T-helper 2 cell treated with Interferon-gamma antibody and Interleukin-4, amounts not matched to agents 5 μg/mL and 100 μg/mL, for 36 hours (primary cell): Measurements from ENCODE around the gene NF1.

Experiments used
- DNase-seq: peaks from one replicate; pipeline ENCODE4 v3.0.0; 2021; ENCODE audit warnings: low spot score
- H3K27ac Mint-ChIP-seq: one replicate; pipeline ENCODE4 v1.8.0; 2021; ENCODE audit warnings: mild to moderate bottlenecking, mixed read lengths
- H3K27me3 Mint-ChIP-seq: one replicate; pipeline ENCODE4 v1.8.0; 2021; ENCODE audit warnings: low read depth, mixed read lengths
- H3K36me3 Mint-ChIP-seq: one replicate; pipeline ENCODE4 v1.8.0; 2021; ENCODE audit warnings: low read depth, mixed read lengths
- H3K4me1 Mint-ChIP-seq: one replicate; pipeline ENCODE4 v1.8.0; 2021; ENCODE audit warnings: low read depth, mixed read lengths
- H3K4me3 Mint-ChIP-seq: one replicate; pipeline ENCODE4 v1.8.0; 2022; ENCODE audit warnings: mild to moderate bottlenecking, moderate library complexity, mixed read lengths
- H3K9me3 Mint-ChIP-seq: one replicate; pipeline ENCODE4 v1.8.0; 2021; ENCODE audit warnings: mixed read lengths

Gene NF1

DNA sequence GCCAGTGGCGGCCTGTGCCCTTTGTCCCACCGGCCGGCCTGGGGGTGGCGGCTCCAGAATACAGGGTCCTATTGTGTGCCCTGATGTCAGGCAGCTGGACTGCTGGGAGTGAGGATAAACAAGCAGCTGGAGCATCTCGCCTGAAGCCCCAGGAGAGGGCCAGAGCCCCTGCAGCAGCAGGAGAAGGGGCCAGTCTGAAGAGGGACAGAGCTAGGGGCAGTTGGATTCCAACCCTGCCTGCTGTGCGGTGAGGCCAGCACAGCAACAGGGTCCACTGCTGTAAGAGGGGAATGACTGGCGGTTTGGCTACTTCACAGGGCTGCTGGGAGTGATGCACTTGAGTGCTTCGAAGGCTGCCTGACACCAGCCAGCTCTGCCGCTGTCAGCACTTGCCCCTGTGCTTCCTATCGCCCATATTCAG lies 321.7 kb downstream of the NF1 start:
- Mint-ChIP-seq H3K4me3 (no peak overlapping the region), H3K4me1 (no peaks in the 10 kb centered on the region), H3K9me3 (no peaks in the 10 kb centered on the region), H3K27me3 (no peaks in the 10 kb centered on the region), H3K36me3 (no peaks in the 10 kb centered on the region), H3K27ac (no peak overlapping the region)
- DNase-seq = no peak

DNA sequence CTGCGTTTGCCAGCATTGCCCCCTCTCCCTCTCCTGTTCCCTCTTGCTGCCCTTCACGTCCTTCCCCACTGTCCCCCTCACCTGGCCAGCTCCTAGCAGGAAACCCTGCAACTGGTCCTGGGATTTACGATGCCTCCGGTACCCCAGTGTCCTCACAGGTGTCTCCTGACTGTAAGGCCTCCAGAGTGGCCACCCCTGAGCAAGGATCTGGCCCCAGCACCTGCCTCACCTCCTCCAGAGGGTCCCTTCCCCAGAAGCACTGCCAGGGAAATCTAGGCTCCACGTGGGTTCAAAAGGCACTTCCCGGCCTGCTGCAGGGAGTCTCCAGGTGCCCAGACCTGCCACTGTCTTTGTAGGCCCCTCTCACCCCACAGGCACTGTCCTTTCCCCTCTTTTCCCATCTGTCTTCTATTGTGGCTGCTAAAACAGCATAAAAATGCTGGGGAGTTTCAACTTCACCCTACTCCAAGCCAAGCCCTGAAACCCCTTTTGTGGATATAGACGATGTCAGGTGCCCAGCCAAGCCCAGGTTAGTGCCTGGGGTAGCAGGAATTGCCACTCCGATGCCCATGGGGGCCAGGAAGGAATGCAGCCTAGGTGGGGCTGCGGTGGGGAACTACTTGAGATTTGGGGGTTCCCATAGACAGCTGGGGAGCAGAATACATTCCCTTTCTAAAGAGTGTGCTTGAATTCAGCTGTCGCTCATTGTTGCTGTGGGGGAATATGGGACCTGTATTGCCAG lies 322.4 kb downstream of the NF1 start:
- Mint-ChIP-seq H3K27me3 (no peaks in the 10 kb centered on the region), H3K36me3 (no peaks in the 10 kb centered on the region), H3K9me3 (no peaks in the 10 kb centered on the region), H3K4me1 (no peaks in the 10 kb centered on the region), H3K4me3 (no peak overlapping the region), H3K27ac (no peak overlapping the region)
- no peak for DNase-seq

DNA sequence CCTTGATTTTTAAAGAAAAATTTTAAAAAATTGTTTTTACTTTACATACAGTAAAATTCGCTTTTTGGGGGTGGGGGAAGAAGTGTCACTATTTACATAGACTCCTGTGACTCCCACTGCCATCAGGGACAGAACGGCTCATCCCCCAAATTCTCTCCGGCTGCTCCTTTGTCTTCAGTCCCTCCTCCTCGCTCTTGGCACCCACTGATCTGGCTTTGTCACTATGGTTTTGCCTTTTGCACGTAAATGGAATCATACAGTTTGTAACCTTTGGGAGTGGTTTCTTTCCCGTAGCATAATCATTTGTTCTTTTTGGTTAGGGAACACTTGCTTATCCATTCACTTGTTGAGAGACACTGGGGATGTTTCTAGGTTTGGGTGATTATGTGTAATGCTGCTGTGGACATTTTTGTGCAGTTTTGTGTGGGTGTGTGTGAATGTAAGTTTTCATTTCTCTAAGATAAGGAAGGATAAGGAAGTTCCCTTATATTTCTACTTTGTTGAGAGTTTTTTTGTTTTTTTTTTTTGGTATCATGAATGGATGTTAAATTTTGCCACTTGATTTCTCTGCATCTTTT lies 324.1 kb downstream of the NF1 start:
- Mint-ChIP-seq H3K4me1 (no peaks in the 10 kb centered on the region), H3K27ac (no peak overlapping the region), H3K9me3 (no peaks in the 10 kb centered on the region), H3K36me3 (no peaks in the 10 kb centered on the region), H3K4me3 (no peak overlapping the region), H3K27me3 (peaks cover 5% of the 10 kb centered on the region)
- no peak for DNase-seq

GRCh38 chr17:31422443-31422842 lies 327.7 kb downstream of the NF1 start:
- Mint-ChIP-seq H3K27ac (no peak overlapping the region), H3K4me3 (no peak overlapping the region), H3K36me3 (no peaks in the 10 kb centered on the region), H3K4me1 (no peaks in the 10 kb centered on the region), H3K9me3 (no peaks in the 10 kb centered on the region), H3K27me3 (peaks cover 9% of the 10 kb centered on the region)
- DNase-seq = no peak

DNA sequence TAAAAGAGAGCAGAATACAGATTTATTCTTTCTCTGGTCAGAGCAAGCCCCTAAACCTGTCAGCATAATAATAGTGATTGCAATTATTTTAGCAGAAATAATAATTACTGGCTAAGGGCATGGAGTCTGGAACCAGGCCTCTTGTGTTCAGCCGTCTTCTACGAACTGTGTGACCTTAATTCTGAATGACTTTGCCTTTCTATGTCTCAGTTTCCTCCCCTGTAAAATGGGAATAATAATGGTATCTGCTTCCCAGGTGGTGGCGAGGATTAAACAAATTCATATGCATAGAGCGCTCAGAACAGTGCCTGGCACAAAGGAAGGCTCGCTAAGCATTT lies 330.1 kb downstream of the NF1 start:
- no peaks in the 10 kb centered on the region for H3K36me3 Mint-ChIP-seq
- H3K4me1 Mint-ChIP-seq = no peaks in the 10 kb centered on the region
- no peak for DNase-seq
- no peaks in the 10 kb centered on the region for H3K9me3 Mint-ChIP-seq
- H3K27ac Mint-ChIP-seq = no peak overlapping the region
- peaks cover 18% of the 10 kb centered on the region for H3K27me3 Mint-ChIP-seq
- no peak overlapping the region for H3K4me3 Mint-ChIP-seq

- Mint-ChIP-seq H3K27ac (no peak overlapping the region), H3K27me3 (peaks cover 21% of the 10 kb centered on the region), H3K4me1 (no peaks in the 10 kb centered on the region), H3K9me3 (no peaks in the 10 kb centered on the region), H3K36me3 (no peaks in the 10 kb centered on the region), H3K4me3 (no peak overlapping the region)
- no peak for DNase-seq
These were observed 330.7 kb downstream of the NF1 start for GRCh38 chr17:31425282-31426040.
